LNCaP clone FGC (cell line): Measurements from ENCODE around the gene ADRB2.
A peak's percentile ranks its signal among the peaks of the same experiment; 100 is the strongest.

Experiments used
- DNase-seq: peaks from one replicate; pipeline ENCODE4 v3.0.0-alpha.2; 2011; ENCODE audit warnings: low read depth
- H3K4me3 ChIP-seq: 2 replicates; pipeline ENCODE4 v1.5.1; 2011; ENCODE audit warnings: mild to moderate bottlenecking, low read depth, low read length, control low read depth
- TF ChIP-seq, protein P1 (sequence below): IDR thresholded peaks from 2 replicates; pipeline ENCODE4 v1.5.1; 2012; ENCODE audit warnings: mild to moderate bottlenecking; ENCODE audit not compliant: control insufficient read depth, insufficient read depth; ENCODE audit errors: extremely low read depth

Gene ADRB2

DNA sequence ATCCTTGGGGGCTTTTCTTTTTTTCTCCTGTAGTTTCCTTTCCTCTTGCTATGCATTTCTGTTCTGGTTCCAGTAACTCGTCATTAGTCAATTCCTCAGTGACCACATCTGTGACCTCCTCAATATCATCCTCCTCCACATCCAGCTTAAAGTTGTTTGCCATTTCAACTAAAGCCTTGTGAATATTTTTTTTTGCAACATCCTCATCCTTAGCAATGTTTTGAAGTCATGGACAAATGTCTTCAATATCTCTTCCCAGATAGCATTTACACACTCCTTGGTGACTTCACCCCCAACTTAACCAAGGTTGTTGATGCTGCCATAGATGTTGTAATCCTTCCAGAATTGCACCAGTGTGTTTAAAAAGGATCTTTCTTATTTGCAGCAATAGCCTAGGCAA, 14.7 kb upstream of the ADRB2 start:
- TF ChIP-seq, protein P1, sequence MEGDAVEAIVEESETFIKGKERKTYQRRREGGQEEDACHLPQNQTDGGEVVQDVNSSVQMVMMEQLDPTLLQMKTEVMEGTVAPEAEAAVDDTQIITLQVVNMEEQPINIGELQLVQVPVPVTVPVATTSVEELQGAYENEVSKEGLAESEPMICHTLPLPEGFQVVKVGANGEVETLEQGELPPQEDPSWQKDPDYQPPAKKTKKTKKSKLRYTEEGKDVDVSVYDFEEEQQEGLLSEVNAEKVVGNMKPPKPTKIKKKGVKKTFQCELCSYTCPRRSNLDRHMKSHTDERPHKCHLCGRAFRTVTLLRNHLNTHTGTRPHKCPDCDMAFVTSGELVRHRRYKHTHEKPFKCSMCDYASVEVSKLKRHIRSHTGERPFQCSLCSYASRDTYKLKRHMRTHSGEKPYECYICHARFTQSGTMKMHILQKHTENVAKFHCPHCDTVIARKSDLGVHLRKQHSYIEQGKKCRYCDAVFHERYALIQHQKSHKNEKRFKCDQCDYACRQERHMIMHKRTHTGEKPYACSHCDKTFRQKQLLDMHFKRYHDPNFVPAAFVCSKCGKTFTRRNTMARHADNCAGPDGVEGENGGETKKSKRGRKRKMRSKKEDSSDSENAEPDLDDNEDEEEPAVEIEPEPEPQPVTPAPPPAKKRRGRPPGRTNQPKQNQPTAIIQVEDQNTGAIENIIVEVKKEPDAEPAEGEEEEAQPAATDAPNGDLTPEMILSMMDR = no peak
- DNase-seq = no peak

DNA sequence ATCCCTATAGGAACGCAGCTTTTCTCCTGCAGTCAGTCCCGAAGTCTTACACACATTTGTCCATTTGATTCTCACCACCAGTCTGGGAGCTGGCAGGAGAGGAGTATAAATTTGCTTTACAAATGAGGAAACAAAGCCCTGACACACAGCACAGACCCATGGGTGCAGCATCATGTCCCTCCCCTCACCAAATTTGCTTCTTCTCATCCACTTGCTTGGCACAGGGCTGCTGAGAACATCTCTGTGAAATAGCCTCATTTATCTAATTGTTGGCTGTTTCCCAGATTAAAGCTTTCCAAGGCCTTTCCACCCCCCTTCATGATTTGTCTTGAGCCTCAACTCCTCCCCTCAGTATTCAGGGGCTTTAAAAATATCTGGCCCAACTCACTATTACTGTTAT, 11.3 kb upstream of the ADRB2 start:
- no peak overlapping the region for H3K4me3 ChIP-seq
- no peak for DNase-seq
- TF ChIP-seq, protein P1 = no peak

More for the DNA sequence above, 14.7 kb upstream of the ADRB2 start:
- H3K4me3 ChIP-seq = no peak overlapping the region

DNA sequence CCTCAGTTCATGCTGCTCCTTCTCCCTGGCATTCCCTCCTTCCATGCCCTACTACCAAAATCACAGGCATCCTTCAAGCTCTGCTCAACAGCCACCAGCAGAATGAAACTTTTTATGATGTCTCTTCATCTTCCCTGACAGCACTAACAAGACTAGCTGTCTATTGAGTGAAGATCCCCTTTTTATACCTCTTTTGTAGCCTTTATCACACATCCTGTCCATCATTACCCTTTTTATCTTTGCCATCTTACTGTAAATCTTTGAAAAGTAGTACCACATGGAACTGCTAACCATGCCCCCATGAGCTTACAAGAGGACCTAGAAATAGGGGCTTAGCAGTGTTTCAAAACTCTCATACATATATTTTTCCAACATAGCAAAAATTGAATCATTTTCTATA, 10.8 kb upstream of the ADRB2 start:
- TF ChIP-seq, protein P1 = no peak
- DNase-seq = no peak
- H3K4me3 ChIP-seq = no peak overlapping the region

DNA sequence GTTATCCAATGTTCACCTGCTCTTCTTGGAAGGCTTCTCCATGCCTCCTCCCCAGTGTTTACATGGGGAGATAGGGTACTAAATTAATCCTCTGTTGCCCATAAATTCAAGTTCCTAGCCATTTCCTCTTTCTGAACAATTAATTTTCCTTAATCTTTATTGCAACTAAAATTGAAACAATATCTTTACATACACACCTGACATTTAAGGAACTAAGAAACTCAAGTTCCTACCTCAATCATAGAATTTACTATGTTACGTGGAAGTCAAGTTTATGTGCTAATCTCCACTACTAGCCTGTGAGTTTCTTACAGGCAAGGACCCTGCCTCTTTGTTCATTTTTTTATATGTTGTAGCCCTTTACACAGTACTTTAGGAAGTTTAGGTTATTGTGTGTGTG, 10.1 kb upstream of the ADRB2 start:
- TF ChIP-seq, protein P1 = no peak
- no peak overlapping the region for H3K4me3 ChIP-seq
- no peak for DNase-seq

DNA sequence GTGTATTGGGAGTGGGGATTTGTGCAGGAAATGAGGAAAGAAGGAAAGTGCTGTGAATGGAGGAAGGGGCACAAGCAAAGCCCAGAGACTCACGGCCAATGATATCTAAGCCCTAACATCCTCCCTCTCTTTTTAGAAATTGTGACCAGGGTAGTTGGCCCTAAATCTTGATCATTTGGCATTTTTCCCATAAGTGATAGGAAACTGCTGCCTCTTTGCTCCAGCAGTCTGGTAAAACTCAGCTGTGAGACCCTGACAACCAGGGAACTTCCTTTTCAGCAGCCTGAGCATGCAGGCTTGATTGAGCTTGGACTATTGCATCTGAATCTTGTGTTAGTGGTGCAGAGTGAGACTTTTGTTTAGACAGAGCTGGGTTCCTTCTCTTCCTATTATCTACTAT, 9.6 kb upstream of the ADRB2 start:
- no peak overlapping the region for H3K4me3 ChIP-seq
- TF ChIP-seq, protein P1 = no peak
- no peak for DNase-seq

DNA sequence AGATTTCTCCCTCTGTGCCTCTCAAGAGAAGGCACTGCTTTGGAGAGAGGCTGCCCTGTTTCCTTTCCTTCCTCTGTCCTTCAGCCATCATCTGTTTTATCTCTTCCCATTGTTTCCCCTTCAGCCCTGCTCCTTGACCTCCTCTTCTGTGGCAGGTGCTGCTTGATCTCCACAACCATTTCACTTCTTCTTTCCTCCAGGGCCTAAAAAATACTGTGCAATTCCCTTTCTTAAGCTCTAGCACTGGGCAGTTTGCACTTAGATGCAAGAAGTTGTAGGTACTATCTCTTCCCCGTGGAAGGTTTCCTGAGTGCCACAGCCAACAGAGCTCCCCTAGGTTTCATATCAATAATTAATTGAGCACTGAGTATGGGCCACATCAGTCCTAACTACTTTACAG, 8.8 kb upstream of the ADRB2 start:
- no peak overlapping the region for H3K4me3 ChIP-seq
- DNase-seq = no peak
- TF ChIP-seq, protein P1 = no peak

DNA sequence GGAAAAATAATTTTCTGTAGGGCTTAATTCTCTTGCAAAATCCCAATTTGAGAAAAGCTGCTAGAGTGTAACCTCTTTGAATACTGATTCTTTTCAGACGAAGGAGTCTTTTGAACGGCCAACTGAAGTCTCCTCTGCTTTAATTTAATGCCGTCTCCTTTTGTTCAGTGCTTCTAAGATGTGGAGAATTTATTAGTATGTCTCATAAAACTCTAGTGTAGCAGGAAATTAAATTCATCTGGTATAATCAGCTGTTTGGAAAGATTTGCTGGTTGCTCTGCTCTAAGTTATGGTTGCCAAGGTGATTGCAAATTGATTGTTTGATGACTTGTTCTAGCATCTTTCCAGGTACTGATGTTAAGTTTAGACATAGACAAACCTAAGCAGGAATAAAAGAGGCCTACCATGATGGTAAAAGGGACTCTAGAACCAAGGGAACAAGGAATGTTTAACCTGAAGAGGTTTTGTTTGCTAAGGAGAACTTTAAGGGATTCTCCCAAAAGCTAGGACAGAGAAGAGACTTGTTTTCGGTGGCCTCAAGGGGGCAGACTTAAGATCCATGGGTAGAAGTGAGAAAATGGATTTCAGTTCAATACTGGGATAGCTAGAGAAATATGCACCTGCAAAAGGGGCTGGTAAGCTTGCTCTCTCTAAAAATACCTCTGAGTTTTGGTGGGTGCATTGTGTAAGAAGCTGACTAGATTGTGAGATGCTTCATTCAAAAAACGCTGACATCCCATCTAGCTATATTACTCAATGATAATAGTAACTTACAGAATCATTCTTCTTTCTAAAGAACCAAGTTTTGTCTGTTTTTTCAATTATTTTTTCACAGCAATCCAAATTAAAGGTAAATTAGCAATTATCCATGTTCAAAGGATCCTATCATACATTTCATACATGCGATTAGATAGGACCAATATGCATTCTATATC, 5.7 kb upstream of the ADRB2 start:
- no peak overlapping the region for H3K4me3 ChIP-seq
- TF ChIP-seq, protein P1 = peak; percentile 23; the same call in 1 of the 2 replicates
- DNase-seq = no peak
